ENCODE measurements around the gene ZSWIM7. TPM values are rescaled to one million over a fixed set of nuclear protein-coding genes. Genes with fewer than 3 reads are reported as not detected.

Gene ZSWIM7
- polyA plus RNA-seq, 12 donors: 28.4 to 51.1 (median 37.8) TPM; not detected in 1

GRCh38 chr17:15965528-15965927 lies 34.0 kb downstream of the ZSWIM7 start:
- no peak for DNase-seq

- DNase-seq: no peak
Observed at GRCh38 chr17:15963670-15964110, 35.8 kb downstream of the ZSWIM7 start.

- DNase-seq: no peak
Observed at GRCh38 chr17:15958484-15958854, 41.0 kb downstream of the ZSWIM7 start.

- DNase-seq: no peak
Observed at GRCh38 chr17:15957608-15958307, 41.7 kb downstream of the ZSWIM7 start.

DNA sequence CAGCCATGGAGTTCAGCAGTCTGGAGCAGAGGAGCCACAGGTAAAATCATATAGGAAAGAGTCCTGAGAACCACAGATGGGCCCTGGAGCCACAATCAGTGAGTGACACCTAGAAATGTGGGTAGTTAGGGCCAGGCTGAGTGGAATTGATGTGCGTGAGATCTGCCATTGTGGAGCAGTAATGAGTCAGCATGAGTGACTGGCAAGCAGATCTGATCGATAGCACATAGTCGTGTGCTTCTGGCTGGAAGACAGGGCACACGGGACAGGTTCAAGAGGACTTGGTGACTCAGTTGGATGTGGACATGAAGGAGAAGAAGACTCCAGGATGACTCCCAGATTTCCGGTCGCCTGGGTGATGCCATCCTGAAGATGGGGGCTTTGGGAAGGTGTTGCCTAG lies 42.3 kb downstream of the ZSWIM7 start:
- no peak for DNase-seq

- no peak for DNase-seq
Observed at GRCh38 chr17:15955793-15956541, 43.5 kb downstream of the ZSWIM7 start.

DNA sequence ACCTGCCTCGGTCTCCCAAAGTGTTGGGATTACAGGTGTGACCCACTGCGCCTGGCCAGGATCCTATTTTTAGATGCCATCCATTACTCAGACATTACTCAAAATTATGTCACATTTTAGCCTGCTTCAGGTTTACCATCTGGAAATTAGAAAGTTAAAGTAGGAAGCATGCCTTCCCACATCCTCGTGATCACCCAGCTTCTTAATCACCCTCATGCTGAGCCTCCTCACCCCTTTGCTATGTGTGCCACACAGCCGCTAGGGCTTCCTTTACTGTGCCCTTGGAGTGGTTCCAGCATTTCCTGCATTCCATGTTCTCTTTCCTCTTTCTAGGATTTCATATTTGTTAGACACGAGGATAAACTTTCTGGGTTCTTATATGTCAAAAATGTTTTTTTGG lies 45.3 kb downstream of the ZSWIM7 start:
- DNase-seq: no peak

DNA sequence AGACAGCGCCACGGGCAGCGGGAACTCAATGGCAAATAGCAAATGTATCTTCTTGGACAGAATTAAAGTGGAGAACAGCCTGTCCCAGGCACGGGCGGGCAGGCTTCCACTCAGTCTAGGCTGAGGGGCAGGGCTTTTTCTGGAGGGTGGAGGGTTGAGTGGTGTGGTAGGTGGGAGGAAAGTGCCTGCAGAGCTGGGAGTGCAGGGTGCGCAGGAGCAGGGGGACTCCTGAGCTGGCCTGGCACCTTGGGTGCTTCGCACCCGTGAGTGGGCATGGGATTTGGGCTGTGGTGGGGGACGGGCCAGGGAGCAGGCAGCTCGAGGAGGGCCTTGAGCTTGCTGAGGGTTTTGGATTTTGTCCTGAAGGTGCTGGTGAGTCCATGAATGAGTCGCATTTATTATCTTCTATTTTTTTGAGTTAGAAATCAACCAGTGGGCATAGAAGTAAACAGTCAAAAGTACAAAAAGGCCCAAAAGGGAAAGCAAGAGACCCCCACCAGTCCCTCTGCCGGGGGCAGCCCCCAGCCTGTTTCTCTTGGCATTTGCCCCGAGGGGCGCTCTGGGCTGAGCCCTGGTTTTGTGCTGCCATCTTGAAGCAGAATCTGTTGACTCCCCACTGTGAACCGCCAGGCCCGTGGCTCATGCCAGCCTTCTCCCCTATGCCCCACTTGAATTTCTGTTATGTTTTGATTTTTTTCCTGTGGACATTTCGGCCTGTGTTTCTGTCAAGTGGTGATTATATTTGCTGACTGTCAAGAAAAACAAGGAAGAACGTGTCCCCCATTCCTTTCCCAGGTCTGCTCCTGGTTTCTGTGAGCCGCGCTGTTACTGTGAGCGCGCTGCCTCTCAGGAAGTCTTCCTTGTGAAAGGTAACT lies 46.4 kb downstream of the ZSWIM7 start:
- no peak for DNase-seq

DNA sequence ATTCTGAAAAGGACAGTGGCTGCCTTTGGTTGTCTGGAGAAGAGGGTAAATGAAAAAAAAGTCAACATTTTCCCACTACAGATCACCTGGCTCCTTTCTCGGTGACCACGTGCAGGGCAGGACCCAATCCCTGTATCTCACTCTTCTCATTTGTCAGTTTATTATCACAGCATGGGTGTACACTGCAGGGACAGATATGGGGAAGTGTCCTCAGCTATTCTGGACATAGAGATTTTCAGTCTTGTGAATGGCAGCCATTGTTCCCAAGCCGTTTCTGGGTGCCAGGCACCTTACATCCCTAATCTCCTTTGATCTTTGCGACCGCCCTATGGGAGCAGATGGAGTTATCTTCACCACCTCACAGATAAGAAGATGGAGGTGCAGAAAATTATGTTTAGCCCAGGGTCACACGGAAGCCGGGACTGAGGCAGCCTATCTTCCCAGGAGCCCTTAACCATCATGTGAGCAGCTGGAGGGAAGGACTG lies 47.4 kb downstream of the ZSWIM7 start:
- no peak for DNase-seq

GRCh38 chr17:15951368-15952047 lies 48.0 kb downstream of the ZSWIM7 start:
- no peak for DNase-seq

DNA sequence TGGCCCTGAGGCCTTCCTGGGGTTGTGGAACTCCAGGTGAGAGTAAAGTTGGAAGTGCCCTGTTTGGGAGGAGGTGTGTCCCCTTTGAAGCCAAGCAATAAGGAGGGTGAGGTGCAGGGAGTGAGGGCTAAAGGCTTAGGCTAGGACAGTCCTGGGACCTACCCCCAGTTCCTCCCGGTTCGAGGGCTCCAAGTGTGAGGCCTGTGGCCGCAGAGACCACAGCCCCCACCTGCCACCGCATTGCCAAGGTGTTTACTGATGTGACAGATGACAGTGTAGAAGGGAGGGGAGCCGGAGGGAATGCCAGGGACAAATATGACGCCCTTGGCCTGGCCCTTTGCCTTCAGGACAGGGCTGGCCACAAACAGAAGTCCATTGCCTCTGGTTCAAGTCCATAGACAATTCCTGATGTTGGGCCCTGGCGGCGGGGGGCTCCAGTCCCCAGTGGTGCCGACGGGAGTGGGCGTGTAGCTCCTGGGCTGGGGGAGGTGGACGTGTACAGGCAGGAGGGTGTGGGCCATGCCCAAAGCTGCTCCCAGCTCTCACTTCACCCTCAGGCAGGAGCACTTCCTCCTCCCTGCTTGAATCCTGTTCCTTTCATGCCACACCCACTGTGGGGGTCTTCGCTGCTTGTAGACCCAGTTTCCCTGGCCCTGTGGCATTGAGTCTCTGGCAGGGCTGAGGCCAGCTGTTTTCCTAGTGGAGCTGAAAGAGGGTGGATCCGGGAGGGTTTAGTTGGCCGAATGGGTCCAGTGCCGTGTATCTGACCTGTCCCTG lies 51.3 kb downstream of the ZSWIM7 start:
- no peak for DNase-seq

GRCh38 chr17:15947271-15947670 lies 52.2 kb downstream of the ZSWIM7 start:
- no peak for DNase-seq

DNA sequence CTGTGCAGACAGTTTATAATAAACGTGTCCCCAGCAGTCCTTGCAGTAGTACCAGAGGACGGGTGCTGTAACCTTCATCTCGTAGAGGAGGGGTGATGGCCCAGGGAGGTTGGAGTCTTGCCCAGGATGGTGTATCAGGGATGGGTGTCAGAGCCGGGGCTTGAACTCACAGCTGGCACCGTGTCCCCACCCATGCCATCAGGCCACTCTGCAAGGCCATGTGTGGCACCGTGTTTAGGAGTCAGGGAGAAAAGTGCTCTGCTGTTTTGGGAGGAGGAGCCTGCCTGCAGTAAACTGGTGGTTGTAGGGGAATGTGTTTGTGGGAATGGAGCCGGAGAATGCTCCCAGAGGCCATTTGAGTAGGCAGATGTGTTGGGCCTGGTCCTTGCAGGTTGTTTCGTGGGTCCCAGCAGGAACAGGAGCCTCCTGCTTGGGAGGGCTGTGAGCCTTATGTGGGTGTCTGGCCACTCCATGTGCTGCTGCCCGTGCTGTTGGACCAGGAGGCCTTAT lies 52.8 kb downstream of the ZSWIM7 start:
- DNase-seq: no peak

DNA sequence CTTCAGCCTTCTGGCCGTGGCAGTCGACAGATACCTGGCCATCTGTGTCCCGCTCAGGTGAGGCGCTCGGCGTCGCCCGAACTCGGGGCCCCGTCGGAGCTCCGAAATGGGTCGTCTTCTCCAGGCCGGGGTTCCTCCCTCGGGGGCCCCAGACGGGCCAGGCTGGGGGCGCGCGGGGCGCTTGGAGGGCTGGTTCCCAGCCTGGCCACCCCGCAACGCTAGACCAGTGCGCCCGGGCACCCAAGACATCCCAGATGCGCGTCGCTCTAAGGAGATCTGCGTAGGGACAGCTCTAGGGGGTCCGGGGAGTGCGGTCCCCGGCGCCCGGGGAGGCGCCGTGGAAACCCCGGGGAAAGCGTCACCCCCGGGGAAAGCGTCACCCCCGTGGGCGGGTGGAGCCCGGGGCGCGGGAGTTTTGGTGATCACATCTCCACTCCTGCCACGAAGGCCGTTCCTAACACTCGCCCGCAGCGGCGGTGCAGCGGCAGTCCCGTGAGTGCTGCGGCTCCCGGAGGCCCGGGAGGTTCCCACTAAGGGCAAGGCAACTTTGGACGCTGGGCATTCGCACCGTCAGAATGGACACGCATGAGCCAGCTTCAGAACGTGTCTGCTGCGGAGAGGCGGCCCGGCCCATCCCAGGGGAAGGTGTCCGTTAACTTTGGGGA lies 53.8 kb downstream of the ZSWIM7 start:
- DNase-seq: no peak

GRCh38 chr17:15944759-15945526 lies 54.6 kb downstream of the ZSWIM7 start, which contains the start of gene ADORA2B:
Gene ADORA2B, plus strand, starts transcription at chr17:15945130. Its CDS starts 119 bp downstream, at chr17:15945249.
- DNase-seq: peak; percentile 58

DNA sequence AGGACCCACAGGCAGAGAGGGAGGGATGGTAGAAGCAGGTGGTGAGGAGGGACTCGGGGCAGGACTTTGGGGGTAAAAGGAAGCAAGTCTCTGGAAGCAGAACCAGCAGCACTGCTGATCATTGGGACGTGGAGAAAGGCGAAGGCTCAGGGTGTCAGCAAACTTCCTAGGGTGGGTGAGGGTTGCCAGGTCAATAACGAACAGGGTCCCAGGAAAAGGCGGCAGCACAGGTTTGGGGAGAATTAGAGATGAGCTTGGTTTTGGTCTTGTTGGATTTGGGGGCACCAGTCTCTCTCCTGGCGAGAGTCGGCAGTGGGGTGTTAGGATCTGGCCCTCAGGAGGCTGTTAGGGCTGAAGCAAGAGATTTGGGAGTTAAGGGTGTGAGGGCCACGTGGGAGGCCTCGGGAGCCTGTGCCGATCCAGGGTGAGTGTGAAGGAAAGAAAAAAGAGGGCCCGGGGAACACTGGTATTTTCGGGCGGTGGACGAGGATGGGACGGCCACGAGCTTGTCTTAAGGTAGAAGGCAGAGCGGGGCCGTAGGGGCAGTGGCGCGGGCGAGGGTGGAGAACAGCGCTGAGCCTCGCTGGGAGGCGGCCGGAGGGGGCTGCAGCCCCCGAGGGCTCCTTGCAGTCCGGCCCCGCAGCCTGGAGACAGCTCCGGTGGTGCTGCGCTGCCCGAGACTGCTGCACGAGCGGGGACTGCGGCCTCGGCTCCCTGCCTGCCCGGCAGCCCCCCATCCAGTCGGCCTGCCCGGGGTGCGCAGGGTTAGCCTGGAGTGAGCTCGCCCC lies 55.3 kb downstream of the ZSWIM7 start:
- DNase-seq: no peak

GRCh38 chr17:15942207-15942833 lies 57.2 kb downstream of the ZSWIM7 start:
- no peak for DNase-seq

DNA sequence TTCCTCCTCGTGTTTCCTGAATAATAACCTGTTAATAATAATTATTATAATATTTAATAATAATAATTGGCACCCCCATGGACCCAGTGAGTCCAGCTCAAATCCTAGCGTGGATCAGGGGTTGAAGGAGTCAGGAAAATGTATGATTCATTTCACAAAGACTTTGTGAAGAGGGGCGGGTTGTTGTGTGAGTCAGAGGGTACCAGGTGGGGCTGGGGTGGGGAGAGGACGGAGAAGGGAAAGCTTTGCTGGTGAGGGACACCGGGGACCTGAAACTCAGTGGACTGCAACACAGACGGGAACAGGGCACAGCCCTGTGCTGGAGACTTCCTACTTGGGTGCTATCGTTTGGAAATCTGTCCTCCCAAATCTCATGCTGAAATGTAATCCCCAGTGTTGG lies 57.7 kb downstream of the ZSWIM7 start:
- no peak for DNase-seq
